WTC11 (cell line): ENCODE data around the gene SPATA9.

ENCODE experiments used
- FOXP1 ChIP-seq: sonication (generic); formaldehyde crosslinking; IDR thresholded peaks from 2 replicates; pipeline ENCODE4 v1.8.0; 2022; ENCODE audit warnings: missing genetic modification reagents, mild to moderate bottlenecking, moderate library complexity, borderline replicate concordance
- TF ChIP-seq, protein P1 (sequence below): fragments of 250-450 bp; sonication (Bioruptor Pico); IDR thresholded peaks from 2 replicates; pipeline ENCODE4 v1.9.0; 2021; ENCODE audit warnings: mild to moderate bottlenecking
- TF ChIP-seq, protein P2 (sequence below): sonication (generic); formaldehyde crosslinking; IDR thresholded peaks from 2 replicates; pipeline ENCODE4 v1.8.0; 2022; ENCODE audit warnings: mild to moderate bottlenecking, missing genetic modification reagents

DNA sequence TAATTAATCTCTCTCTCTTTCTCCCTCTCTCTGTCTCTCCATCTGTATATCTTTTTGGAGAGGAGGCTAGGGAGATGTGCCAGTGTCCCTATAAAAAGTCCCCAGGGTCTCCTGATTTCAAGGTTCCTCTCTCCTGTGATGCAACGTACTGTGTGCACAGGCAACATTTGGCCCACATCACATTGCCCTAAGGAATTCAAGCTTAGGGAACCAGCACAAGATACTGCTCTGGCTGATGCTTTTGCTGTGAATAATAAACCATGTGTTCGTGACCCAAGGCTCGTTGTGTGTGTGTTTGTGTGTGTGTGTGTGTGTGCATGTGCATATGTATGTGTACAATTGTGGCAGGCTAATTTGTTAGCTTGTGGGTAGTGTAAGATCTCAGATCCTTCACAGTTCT, 9.7 kb downstream of the SPATA9 start:
- TF ChIP-seq, protein P1, sequence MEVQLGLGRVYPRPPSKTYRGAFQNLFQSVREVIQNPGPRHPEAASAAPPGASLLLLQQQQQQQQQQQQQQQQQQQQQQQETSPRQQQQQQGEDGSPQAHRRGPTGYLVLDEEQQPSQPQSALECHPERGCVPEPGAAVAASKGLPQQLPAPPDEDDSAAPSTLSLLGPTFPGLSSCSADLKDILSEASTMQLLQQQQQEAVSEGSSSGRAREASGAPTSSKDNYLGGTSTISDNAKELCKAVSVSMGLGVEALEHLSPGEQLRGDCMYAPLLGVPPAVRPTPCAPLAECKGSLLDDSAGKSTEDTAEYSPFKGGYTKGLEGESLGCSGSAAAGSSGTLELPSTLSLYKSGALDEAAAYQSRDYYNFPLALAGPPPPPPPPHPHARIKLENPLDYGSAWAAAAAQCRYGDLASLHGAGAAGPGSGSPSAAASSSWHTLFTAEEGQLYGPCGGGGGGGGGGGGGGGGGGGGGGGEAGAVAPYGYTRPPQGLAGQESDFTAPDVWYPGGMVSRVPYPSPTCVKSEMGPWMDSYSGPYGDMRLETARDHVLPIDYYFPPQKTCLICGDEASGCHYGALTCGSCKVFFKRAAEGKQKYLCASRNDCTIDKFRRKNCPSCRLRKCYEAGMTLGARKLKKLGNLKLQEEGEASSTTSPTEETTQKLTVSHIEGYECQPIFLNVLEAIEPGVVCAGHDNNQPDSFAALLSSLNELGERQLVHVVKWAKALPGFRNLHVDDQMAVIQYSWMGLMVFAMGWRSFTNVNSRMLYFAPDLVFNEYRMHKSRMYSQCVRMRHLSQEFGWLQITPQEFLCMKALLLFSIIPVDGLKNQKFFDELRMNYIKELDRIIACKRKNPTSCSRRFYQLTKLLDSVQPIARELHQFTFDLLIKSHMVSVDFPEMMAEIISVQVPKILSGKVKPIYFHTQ (CRISPR knock-in tag): no peak
- TF ChIP-seq, protein P2, sequence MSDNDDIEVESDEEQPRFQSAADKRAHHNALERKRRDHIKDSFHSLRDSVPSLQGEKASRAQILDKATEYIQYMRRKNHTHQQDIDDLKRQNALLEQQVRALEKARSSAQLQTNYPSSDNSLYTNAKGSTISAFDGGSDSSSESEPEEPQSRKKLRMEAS (CRISPR knock-in tag): no peak
- no peak for TF ChIP-seq FOXP1 (CRISPR knock-in tag)
